ENCODE results near the gene FAM3B.

Gene FAM3B

DNA sequence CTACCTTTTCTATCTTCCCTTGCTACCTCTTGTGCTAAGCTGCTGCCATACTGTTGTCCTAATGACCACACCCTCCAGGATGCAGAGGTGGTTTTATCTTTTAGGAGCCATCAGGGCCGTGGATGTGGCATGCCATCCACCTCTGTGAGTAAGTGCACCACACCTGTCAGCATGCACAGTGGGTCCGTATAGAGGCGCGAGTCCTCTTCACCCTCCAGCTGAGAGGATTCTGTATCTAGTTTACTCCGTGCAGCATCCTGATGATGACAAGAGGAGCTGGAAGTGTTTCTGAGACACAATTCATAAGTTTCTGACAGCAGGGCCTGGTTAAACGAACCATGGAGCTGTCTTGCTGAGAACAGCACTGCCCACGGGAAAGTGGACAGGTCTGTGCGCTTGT, 11.2 kb downstream of the FAM3B start:
- TF ChIP-seq ZNF777 (tag by site-specific recombination; IDR thresholded peaks at IDR 0.05; ENCODE audit: borderline replicate concordance), result no peak
- H3K27ac ChIP-seq (ENCODE audit: extremely low read depth, low read depth, low read length), result no peak overlapping the region
- POLR2A ChIA-PET, result no interaction called here
- no peaks in the 10 kb centered on the region for H3K9me3 ChIP-seq (ENCODE audit: control insufficient read depth, insufficient read depth, low read depth, low read length)
- CTCF ChIA-PET, result interaction anchor here (1.7 kb wide), 1 partner anchor 44 kb away, joined by 6 read pairs; no protein-coding TSS in a partner anchor
- H3K4me1 ChIP-seq (ENCODE audit: control insufficient read depth, insufficient read depth, low read length), result no peaks in the 10 kb centered on the region
- H3K4me3 ChIP-seq (ENCODE audit: low read depth, low read length), result no peak overlapping the region
- no peaks in the 10 kb centered on the region for H3K36me3 ChIP-seq (ENCODE audit: control insufficient read depth in 2 of 2, insufficient read depth in 1 of 2, low read length in 2 of 2)

- ChIA-PET CTCF (no interaction called here), POLR2A (no interaction called here)
- TF ChIP-seq BCL11A (tag by site-specific recombination; IDR thresholded peaks at IDR 0.05; ENCODE audit: low read depth) (no peak), ZNF48 (tag by site-specific recombination; IDR thresholded peaks at IDR 0.05) (no peak), ZNF785 (tag by site-specific recombination; IDR thresholded peaks at IDR 0.05) (no peak), ZNF155 (tag by site-specific recombination; IDR thresholded peaks at IDR 0.05) (no peak), HOXA7 (CRISPR knock-in tag; IDR thresholded peaks at IDR 0.05; ENCODE audit: borderline replicate concordance) (no peak), ZNF837 (tag by site-specific recombination; IDR thresholded peaks at IDR 0.05) (no peak), ZNF132 (tag by site-specific recombination; IDR thresholded peaks at IDR 0.05; ENCODE audit: borderline replicate concordance) (no peak), ZNF350 (tag by site-specific recombination; IDR thresholded peaks at IDR 0.05) (no peak), ZNF501 (tag by site-specific recombination; IDR thresholded peaks at IDR 0.05) (no peak), ZNF600 (tag by site-specific recombination; IDR thresholded peaks at IDR 0.05) (no peak), ZXDB (tag by site-specific recombination; IDR thresholded peaks at IDR 0.05) (no peak), AEBP2 (tag by site-specific recombination; IDR thresholded peaks at IDR 0.05; ENCODE audit: borderline replicate concordance) (no peak)
- TF ChIP-seq, protein P1, sequence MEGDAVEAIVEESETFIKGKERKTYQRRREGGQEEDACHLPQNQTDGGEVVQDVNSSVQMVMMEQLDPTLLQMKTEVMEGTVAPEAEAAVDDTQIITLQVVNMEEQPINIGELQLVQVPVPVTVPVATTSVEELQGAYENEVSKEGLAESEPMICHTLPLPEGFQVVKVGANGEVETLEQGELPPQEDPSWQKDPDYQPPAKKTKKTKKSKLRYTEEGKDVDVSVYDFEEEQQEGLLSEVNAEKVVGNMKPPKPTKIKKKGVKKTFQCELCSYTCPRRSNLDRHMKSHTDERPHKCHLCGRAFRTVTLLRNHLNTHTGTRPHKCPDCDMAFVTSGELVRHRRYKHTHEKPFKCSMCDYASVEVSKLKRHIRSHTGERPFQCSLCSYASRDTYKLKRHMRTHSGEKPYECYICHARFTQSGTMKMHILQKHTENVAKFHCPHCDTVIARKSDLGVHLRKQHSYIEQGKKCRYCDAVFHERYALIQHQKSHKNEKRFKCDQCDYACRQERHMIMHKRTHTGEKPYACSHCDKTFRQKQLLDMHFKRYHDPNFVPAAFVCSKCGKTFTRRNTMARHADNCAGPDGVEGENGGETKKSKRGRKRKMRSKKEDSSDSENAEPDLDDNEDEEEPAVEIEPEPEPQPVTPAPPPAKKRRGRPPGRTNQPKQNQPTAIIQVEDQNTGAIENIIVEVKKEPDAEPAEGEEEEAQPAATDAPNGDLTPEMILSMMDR (tag by site-specific recombination; IDR thresholded peaks at IDR 0.05), result no peak
- TF ChIP-seq, protein P2, sequence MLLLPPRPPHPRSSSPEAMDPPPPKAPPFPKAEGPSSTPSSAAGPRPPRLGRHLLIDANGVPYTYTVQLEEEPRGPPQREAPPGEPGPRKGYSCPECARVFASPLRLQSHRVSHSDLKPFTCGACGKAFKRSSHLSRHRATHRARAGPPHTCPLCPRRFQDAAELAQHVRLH (tag by site-specific recombination; IDR thresholded peaks at IDR 0.05), result no peak
- TF ChIP-seq, protein P3, sequence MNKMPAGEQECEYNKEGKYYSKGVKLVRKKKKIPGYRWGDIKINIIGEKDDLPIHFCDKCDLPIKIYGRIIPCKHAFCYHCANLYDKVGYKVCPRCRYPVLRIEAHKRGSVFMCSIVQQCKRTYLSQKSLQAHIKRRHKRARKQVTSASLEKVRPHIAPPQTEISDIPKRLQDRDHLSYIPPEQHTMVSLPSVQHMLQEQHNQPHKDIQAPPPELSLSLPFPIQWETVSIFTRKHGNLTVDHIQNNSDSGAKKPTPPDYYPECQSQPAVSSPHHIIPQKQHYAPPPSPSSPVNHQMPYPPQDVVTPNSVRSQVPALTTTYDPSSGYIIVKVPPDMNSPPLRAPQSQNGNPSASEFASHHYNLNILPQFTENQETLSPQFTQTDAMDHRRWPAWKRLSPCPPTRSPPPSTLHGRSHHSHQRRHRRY (tag by site-specific recombination; IDR thresholded peaks at IDR 0.05), result no peak
- no peak overlapping the region for H3K4me3 ChIP-seq (ENCODE audit: low read depth, low read length)
- H3K9me3 ChIP-seq (ENCODE audit: control insufficient read depth, insufficient read depth, low read depth, low read length), result no peaks in the 10 kb centered on the region
- H3K36me3 ChIP-seq (ENCODE audit: control insufficient read depth in 2 of 2, insufficient read depth in 1 of 2, low read length in 2 of 2), result no peaks in the 10 kb centered on the region
- H3K27ac ChIP-seq (ENCODE audit: extremely low read depth, low read depth, low read length), result no peak overlapping the region
- H3K4me1 ChIP-seq (ENCODE audit: control insufficient read depth, insufficient read depth, low read length), result no peaks in the 10 kb centered on the region
Measured at GRCh38 chr21:41328660-41329607, 12.3 kb downstream of the FAM3B start.

DNA sequence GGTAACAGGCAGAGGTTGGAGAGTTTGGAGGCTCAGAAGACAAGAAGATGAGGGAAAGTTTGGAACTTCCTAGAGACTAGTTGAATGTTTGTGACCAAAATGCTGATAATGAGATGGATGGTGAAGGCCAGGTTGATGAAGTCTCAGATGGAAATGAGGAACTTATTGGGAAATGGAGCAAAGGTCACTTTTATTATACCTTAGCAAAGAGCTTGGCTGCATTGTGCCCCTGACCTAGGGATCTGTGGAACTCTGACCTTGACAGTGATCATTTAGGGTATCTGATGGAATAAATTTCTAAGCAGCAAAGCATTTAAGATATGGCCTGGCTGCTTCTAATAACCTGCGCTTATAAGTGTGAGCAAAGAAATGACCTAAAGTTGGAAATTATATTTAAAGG, 17.2 kb downstream of the FAM3B start:
- Histone ChIP-seq H3K36me3 (ENCODE audit: control insufficient read depth in 2 of 2, insufficient read depth in 1 of 2, low read length in 2 of 2) (no peaks in the 10 kb centered on the region), H3K27ac (ENCODE audit: extremely low read depth, low read depth, low read length) (no peak overlapping the region), H3K4me3 (ENCODE audit: low read depth, low read length) (no peak overlapping the region), H3K9me3 (ENCODE audit: control insufficient read depth, insufficient read depth, low read depth, low read length) (no peaks in the 10 kb centered on the region), H3K4me1 (ENCODE audit: control insufficient read depth, insufficient read depth, low read length) (no peaks in the 10 kb centered on the region)
- TF ChIP-seq ZNF362 (tag by site-specific recombination; IDR thresholded peaks at IDR 0.05), result no peak
- ChIA-PET POLR2A (no interaction called here), CTCF (interaction anchor here (0.8 to 1.8 kb wide), 2 partner anchors 50 to 483 kb away, joined by 6 to 9 read pairs; no protein-coding TSS in a partner anchor)

All from HEK293 (cell line).